Activated T-cell treated with anti-CD3 and anti-CD28 coated beads, Interleukin-2, amount 50 U/mL, for 72 hours (primary cell): Measurements from ENCODE around the gene CSH2. TPM values are rescaled to one million over a fixed set of nuclear protein-coding genes. Genes with fewer than 3 reads are reported as not detected.

ENCODE experiments used
- ATAC-seq, 2 donors: fragments of 150-1000 bp; cut with Tn5 transposase; replicated peaks in 1 of 2; 2 replicates each; pipeline ENCODE4 v1.10.0; 2021; ENCODE audit warnings: moderate library complexity in 2 of 2, mild to moderate bottlenecking in 1 of 2
- DNase-seq, 2 donors: peaks; one replicate each; pipeline ENCODE4 v3.0.0; 2021 to 2022; ENCODE audit warnings: mixed read lengths in 1 of 2
- H3K27ac Mint-ChIP-seq: one replicate; pipeline ENCODE4 v1.8.0; 2022; ENCODE audit warnings: mild to moderate bottlenecking, moderate library complexity, mixed read lengths
- H3K27me3 Mint-ChIP-seq: one replicate; pipeline ENCODE4 v1.8.0; 2022; ENCODE audit warnings: low read depth, mixed read lengths
- H3K36me3 Mint-ChIP-seq, 2 donors: one replicate each; pipeline ENCODE4 v1.8.0; 2022; ENCODE audit warnings: mixed read lengths in 2 of 2, mild to moderate bottlenecking in 1 of 2; ENCODE audit not compliant: insufficient read depth in 2 of 2
- H3K4me1 Mint-ChIP-seq: one replicate; pipeline ENCODE4 v1.8.0; 2022; ENCODE audit warnings: low read depth, mixed read lengths
- H3K4me3 Mint-ChIP-seq, 2 donors: one replicate each; pipeline ENCODE4 v1.8.0; 2022; ENCODE audit warnings: mild to moderate bottlenecking in 2 of 2, mixed read lengths in 2 of 2, moderate library complexity in 2 of 2
- H3K9me3 Mint-ChIP-seq, 2 donors: one replicate each; pipeline ENCODE4 v1.8.0; 2022; ENCODE audit warnings: mixed read lengths in 2 of 2
- total RNA-seq, 2 donors: library from RNA; stranded (reverse); gene quantifications; one replicate each; pipeline ENCODE4 v1.2.3, GENCODE V29; 2022

Gene CSH2
- total RNA-seq, 2 donors from 2014 or later = not detected

DNA sequence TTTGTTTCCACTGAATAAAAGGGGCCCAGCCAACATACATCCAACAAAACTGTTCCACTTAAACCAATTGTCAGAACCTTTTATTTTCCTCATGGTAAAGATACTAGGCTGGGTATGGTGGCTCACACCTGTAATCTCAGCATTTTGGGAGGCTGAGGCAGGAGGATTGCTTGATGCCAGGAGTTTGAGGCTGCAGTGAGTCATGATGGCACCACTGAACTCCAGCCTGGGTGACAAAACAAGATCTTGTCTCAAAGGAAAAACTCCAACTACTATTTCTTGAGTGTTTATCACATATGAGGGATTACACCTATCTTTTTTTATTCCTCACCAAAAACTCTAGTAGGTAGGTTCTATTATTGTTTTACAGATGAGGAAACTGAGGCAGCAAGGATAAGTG is 50.9 kb downstream of the CSH2 start:
- H3K4me3 Mint-ChIP-seq = no peak overlapping the region
- peak overlapping the region; percentile 71 for H3K27ac Mint-ChIP-seq
- no peak for DNase-seq
- no peaks in the 10 kb centered on the region for H3K9me3 Mint-ChIP-seq
- no peaks in the 10 kb centered on the region for H3K27me3 Mint-ChIP-seq
- H3K36me3 Mint-ChIP-seq = peaks cover 22 to 52% of the 10 kb centered on the region in 2 donors
- H3K4me1 Mint-ChIP-seq = peaks cover 63% of the 10 kb centered on the region
- ATAC-seq = no peak

Other genes starting within 250 kb of the CSH2 start
- gene LIMD2, start 173.6 kb downstream of the CSH2 start, total RNA-seq = 100 to 1,000 TPM; 227 to 324 TPM
- 10 to 100 TPM; 71.7 to 77.7 TPM for gene STRADA, start 131.9 kb downstream of the CSH2 start, total RNA-seq
- gene CCDC47, start 100.1 kb downstream of the CSH2 start, total RNA-seq = 10 to 100 TPM; 59.5 to 60.3 TPM
- gene DDX42, start 99.5 kb downstream of the CSH2 start, total RNA-seq = 100 to 1,000 TPM; 112 to 114 TPM
- 100 to 1,000 TPM; 144 to 161 TPM for gene PSMC5, start 46.2 kb downstream of the CSH2 start, total RNA-seq
- 10 to 100 TPM; 36.0 to 42.3 TPM for gene FTSJ3, start 46.0 kb downstream of the CSH2 start, total RNA-seq
- 100 to 1,000 TPM; 103 to 121 TPM for gene SMARCD2, start 31.0 kb downstream of the CSH2 start, total RNA-seq
- gene GH2, start 8.3 kb upstream of the CSH2 start, total RNA-seq = not detected
- not detected for gene CSH1, start 22.9 kb upstream of the CSH2 start, total RNA-seq
- not detected for gene CSHL1, start 37.6 kb upstream of the CSH2 start, total RNA-seq
- not detected for gene GH1, start 45.2 kb upstream of the CSH2 start, total RNA-seq
- gene CD79B, start 58.7 kb upstream of the CSH2 start, total RNA-seq = 10 to 100 TPM; 24.8 to 31.0 TPM
- 1 to 10 TPM in 1 of 2 donors, under 1 TPM in 1; 0.93 to 1.0 TPM for gene SCN4A, start 99.2 kb upstream of the CSH2 start, total RNA-seq
- gene PRR29, start 124.7 kb upstream of the CSH2 start, total RNA-seq = 1 to 10 TPM in 1 of 2 donors, under 1 TPM in 1; 0.96 to 1.1 TPM
- gene ICAM2, start 147.0 kb upstream of the CSH2 start, total RNA-seq = 10 to 100 TPM; 49.9 to 55.7 TPM